HuH-7 (cell line): ENCODE results near the gene SECTM1.
A peak's percentile ranks its signal among the peaks of the same experiment; 100 is the strongest.

Source experiments
- DNase-seq: peaks from one replicate; pipeline ENCODE4 v3.0.0; 2011; ENCODE audit warnings: low spot score

SECTM1 gene

DNA sequence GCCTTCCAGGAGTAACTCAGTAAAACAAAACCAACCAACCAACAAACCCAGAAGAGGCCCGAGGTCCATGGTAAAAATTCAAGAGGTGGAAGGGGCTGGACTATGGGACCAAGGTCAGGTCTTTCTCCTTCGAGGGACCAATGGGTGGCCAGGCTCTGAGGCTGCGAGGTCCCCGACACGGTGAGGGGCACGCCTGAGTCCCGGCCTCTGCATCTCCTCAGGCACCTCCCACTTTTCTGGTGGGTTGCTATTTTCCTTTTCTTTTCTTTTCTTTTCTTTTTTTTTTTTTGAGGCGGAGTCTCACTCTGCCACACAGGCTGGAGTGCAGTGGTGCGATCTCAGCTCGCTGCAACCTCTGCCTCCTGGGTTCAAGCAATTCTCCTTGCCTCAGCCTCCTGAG is 34.1 kb downstream of the SECTM1 start:
- DNase-seq = no peak

DNA sequence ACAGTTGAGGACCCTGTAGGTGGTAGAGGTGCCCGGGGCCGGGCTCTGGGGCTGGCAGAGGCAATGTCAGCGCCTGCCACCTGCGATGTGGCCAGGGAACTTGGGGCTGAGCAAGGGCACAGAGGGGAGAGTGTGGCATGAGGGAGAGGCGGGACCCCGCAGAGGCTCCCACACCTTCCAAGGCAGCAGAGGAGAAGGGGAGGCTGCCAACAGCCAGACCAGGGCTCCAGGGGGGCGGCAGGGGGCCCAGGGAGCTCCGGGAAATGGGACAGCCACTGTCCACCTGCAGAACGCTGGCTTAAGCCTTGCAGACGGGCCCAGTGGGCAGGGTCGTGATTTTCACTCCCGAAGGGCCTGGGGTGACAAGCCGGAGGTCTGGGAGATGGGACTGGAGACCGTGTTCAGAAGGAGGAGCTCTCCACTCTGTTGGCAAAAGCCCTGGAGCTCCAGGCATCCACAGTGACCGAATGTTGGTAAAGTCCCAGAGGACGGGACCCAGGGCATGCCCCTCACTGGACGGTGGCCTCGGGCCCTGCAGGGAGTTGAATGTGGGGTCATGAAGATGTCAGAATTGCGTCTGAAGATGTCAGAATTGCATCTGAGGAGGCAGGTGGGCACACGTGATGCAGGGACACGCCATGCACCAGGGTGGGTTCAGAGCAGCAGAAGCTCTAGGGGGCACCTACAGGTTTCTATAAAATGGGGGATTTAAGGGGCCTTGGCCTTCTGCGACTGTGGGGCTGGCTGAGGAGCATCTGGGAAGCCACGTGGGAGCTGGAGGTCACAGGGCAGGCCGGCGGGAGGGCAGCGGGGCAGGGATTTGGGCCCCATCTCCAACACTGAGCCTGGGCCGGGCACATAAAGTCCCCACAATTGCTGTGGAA is 34.8 kb downstream of the SECTM1 start:
- DNase-seq = no peak

DNA sequence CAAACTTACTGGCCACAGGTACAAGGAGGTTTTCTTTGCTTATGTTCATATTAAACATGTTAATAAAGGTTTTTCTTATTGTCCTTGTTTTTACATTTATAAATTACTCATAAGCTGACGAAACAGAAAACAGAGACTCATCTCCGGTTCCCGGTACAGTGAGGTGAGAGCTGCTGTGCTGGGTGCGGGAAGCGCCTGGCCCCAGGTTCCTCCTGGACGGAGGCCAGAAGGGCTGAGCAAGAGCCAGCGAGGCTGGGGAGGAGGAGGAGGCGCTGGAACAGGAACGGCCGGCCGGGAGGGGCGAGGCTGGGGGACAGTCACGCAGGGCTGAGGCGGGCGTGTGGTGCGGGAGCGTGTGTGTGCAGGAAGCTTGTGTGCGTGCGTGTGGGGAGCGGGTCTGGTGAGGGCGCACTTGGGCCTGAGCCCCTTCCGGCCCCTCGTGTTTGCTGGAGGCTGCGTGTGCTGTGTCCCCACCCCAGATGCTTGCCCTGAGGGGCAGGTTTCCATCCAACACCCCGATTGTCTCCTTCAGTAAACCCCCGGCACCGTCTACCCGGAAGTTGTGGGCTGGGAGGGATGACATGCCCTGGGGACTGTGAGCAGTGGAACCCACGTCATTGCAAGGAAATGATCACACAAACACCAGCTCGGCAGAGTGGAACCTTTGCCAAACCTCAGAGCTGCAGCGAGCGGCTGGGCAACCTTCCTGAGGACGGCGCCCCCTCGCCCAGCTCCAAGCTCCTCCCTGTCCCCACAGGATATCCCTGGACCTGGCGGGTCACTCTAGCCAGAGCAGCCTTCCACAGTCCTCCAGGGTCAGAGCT is 35.6 kb downstream of the SECTM1 start:
- DNase-seq = no peak

DNA sequence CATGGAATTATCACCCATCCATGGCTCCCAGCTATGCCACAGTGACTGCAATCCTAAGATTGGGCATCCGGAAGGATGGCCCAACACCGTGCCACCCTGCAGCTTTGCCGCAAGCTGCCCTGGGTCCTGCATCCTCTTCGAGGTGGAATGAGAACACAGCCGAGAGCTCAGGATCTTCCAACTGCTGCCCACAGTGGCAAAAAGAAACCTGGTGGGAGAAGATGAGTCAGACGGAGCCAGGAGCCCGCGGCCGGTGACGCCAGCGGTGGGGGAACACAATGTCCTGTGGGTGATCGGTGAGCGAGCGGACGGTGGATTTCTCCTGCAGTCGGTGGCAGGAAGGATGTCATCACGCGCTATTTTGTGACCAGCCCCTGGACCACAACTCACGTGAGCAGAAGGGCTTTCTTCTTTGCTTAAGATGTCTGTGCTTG is 36.3 kb downstream of the SECTM1 start:
- no peak for DNase-seq

- no peak for DNase-seq
These were observed 36.9 kb downstream of the SECTM1 start for GRCh38 chr17:82296511-82297279.

DNA sequence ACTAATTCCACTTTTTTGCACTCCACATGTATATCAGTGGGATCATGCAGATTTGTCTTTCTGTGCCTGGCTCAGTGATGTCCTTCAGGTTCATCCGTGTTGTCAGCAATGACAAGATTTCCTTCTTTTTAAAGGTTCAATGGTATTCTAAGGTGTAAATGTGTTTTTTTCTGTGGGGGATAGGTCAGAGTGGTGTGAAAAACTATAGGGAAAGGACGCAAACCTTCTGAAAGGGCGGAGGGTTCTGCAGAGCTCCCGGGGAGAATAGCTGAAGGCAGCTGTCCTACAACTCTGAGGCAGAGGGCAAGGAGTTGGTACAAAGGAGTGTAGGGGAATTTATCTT is 38.1 kb downstream of the SECTM1 start:
- DNase-seq = no peak

DNA sequence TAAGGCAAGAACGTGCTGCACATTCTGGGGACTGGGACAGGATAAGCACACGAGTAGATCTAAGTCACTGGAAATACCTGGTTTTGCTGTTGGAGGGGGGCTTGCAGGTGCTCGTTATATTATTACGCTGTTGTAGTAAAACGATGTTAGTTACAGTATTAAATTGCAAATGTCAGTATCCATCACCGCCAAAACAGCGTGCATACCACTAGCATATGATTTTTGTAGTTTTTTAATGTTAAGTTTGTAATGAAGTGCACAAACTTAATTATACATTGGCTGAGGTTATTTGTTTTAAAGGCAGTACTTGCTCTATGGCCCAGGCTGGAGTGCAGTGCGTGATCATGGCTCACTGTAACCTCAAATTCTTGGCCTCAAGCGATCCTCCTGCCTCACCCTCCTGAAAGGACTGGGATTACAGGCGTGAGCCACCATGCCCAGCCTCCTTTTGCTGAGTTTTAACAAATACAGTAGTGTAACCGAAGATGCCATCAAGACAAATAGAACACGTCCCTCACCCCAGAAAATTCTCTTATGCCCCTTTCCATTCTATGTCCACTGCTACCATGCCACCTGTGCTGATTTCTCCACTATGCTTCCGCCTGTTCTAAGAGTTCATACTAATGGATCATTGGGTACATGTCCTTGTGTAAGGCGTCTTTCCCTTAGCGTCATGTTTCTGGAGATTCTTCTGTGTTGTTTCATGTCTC is 39.3 kb downstream of the SECTM1 start:
- no peak for DNase-seq

DNA sequence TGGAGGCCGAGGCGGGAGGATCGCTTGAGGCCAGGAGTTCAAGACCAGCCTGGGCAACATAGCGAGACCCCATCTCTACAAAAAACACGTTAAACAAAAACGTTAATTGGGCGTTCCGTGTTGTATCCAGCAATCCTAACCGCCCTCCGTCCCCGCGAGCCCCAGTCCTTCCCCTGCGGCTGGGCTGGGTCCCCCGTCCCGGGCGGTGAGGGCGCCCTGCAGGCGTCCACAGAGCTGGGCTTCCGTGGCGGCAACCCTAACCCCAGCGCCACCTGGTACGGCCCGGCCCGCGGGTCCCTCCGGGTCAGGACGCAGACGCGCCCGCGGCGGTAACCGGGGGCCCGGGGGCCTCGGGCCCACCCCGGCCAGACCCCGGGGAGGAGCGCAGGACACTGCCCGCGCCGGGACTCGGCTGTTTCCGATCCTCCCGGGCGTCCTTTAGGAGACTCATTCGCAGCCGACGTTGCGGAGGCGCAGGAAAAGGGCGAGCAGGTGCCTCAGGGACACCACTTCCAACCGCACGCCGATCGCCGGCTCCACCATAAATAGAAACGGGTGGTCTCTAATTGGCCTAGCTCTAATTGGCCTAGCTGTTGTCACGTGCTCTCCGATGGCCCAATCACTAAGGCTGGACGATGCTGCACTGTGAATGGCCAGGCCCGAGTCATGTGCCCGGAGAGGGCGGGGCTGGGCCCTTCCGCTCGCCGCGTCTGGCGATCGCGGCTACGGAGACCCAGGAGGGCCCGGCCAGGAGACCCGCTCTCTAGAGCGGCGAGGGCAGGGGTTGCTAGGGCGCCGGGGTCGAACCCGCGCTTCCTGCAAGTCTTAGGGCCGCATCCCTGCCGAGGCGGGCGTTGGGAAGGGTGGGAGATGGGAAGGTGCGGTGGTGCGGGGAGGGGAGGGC is 41.1 kb downstream of the SECTM1 start:
- DNase-seq = peak; percentile 99

DNA sequence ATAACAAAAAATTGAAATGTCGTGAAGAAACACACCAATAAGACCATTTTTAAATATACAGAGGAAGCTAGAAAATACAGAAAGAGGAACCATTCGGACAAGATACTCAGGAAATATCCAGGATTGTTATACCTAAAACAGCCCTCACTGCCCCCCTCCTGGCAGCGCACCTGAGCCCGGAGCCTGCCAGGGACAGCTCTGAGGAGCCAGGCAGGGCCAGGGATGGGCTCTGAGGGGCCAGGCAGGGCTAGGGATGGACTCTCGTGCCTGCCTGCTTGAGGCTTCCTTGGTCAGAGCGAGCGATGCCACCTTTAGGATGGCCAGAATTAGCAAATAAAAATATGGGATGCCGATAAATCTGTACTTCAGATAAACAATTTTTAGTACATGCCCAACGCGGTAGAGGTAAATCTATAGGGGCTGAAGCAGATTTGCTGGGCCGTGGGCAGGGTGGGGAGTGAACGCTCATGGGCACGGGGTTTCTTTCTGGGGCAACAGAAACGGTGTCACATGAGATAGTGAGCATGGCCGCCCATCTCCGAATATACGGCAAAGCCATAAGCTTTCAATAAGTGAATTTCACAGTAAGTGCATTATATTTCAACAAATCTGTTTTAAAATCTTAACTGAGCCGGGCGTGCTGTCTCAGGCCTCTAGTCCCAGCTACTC is 41.9 kb downstream of the SECTM1 start:
- no peak for DNase-seq

DNA sequence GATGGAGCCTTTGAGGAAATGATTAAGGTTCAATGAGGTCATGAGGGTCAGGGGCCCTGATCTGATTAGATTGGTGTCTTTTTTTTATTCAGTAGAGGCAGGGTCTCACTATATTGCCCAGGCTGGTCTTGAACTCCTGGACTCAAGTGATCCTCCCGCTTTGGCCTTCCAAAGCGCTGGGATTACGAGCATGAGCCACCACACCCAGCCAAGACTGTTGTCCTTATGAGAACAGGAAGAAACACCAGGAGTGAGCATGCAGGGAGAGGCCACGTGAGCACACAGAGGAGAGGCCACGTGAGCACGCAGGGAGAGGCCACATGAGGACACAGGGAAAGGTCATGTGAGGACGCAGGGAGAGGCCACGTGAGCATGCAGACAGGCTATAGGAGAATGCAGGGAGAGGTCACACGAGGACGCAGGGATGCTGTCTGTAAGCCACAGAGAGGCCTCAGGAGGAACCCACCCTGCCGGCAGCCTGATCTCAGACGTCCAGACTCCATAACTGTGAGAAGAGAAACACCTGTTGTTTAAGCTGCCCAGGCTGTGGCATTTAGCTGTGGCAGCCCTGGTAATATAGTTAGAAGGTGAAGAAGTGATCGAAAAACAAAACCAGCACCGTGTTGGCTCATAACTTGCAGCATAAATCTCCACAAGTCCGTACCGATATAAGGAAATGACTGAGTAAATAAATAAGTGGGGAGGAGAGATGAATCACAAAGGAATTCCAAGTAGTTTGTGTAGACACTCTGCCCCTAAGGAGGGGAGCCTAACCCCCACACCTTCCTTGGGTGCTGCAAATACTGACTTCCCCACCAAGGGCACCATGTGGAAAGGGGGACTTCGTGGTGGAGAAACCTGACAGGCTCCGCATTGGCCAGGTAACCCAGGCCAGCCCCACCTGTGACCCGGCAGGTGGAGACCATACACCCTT is 45.4 kb downstream of the SECTM1 start:
- DNase-seq = peak; percentile 80

GRCh38 chr17:82287013-82287867 is 46.3 kb downstream of the SECTM1 start:
- DNase-seq = no peak

GRCh38 chr17:82285141-82285540 is 48.4 kb downstream of the SECTM1 start:
- DNase-seq = no peak

DNA sequence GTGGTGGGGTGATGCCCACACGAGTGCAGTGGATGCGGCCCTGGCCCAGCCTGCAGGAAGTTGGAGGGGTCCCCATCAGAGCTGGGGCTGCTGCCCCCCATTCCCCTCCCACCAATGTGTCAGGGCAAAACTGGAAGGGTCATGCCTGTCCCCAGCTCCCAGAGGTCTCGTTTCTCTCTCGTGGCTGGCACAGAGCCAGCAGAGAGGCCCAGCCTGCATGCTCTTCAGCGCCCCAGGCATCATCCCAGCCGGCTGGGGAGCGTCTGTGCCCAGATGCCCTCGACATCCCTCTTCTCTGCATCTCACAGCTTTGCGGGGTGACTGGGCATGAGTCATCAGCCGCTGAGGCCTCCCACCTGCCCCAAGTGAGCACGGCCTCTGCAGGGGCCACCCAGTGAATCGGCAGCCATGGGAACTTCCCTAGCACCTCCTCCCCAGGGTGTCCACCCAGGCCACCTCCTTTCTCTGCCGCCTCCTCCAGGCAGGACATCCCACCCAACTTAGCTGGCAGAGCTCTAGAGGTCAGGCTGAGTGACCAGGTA is 50.3 kb downstream of the SECTM1 start:
- DNase-seq = no peak

GRCh38 chr17:82282239-82283207 is 51.0 kb downstream of the SECTM1 start:
- no peak for DNase-seq

GRCh38 chr17:82281502-82282238 is 51.9 kb downstream of the SECTM1 start:
- DNase-seq = no peak

DNA sequence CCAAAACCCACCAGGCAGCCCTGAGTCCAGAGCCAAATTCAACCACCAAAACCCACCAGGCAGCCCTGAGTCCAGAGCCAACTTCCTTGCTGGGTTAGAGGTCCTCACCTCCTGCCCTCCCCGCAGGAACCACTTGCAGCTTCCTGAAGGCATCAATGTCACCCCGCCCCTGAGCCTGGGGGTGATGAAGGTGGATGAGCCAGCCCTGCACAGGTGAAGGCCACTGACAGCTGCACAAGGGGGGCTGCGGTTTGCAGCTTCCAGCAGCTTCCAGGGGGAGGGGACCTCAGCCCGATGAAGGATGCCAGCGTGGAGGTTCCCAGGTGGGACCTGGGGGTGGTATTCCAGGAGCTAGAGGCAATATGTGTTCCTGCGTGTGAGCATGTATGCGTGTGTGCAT is 52.5 kb downstream of the SECTM1 start:
- DNase-seq = no peak
